HG03442 (cell line): Measurements from ENCODE around the gene KRT16.
A peak's percentile ranks its signal among the peaks of the same experiment; 100 is the strongest.
"Not testable (repeated sequence)": the region's sequence is repeated elsewhere in the genome, so short reads cannot be mapped to it uniquely, and the experiment has no call there.

ENCODE experiments used
- ATAC-seq: cut with Tn5 transposase; IDR thresholded peaks from one replicate; pipeline ENCODE4 v1.9.1; 2021; ENCODE audit warnings: mild to moderate bottlenecking, moderate library complexity; ENCODE audit not compliant: unreplicated experiment

The KRT16 gene

DNA sequence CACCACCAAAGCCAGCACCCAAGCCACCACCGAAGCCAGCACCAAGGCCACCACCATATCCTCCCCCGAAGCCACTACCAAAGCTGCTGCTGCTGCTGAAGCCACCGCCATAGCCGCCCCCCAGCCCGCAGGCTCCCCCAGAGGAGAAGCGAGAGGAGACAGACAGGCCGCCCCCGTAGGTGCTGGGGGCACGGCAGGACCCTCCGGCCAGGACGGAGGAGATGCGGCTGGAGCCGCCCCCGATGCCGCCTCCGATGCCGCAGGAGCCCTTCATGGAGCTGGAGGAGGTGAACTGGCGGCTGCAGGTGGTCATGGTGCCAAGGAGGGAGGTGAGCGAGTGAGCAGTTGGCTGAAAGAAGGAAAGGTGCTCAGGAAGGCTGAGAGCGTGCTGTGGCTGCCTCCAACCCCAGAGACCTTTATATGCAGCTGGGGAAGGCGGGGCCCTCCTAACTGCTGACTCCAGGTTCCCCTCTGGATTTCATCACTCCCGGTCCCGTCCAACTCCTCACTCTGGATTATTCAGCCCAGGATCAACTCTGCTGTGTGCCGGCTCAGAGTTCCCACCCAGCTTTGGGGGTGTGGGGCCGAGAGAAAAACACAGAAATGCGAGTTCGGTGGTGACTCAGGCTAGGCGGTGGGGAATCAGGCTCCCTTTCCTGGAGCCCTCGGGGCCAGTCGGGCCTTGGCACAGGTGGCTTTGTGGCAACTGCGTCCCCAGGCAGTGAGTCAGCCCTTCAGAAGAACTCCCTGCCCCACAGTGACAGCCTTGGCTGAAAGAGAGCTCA is at the start of gene KRT16:
Gene KRT16 (minus strand): TSS at position 392 of the 785 bp plus-strand sequence. CDS start 79 bp downstream, at position 313.
- ATAC-seq, result not testable (repeated sequence)

DNA sequence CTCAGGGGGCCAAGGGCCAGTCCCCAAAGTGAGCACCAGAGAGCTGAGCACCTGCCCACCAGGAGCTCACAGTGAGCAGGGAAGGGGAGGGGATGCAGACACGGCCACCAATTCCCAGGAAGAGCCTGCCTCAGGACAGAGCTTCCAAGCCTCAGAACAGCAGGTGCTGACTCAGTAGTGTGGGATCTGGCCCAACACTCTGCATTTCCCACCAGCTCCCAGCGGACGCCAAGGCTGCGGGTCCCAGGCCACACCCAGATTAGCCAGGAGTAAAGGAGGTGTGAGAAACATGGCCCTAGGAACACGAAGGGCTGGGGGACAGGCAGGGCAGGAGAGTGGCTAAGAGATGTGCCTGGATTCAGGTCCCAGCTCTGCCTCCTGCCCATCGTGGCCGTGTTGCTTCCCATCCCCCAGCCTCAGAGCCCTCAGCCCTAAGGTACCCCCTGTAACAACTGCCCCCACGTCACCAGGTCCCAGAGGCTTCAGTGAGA is 47.7 kb upstream of the KRT16 start:
- no peak for ATAC-seq

DNA sequence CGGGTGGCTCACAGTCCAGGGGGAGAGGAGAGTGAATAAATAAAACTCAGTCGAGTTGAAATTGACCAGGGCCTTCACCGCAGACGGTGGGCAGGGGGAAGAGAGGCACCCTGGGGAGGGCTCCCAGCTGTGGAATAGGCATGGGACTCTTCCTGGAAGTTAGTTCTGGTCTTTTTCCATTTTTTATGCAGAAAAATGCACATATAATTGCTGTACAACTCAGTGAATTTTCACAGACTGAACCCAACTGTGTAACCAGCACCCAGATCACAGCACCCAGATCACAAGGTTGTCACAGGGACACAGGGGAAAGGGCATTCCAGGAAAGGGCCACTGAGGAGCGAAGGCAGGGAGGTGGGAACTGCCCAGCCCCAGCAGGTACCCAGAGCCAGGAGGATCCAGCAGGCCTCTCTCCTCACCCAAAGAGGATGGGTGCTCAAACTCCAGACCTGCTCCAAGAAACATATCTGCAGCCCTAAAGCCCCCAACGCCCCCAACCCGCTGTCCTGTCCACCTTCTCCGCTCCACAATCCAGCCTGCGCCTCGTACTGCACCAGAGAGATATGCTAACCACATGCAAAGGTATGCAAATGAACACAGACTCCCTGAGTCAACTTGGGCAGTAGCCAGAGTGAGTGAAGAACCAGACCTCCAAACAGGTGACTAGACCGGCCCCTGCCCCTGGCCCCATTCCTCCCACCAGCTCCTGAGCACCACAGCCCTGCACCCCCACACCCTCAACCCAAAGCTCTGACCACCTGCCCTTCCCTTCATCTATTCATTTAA is 47.1 kb upstream of the KRT16 start:
- no peak for ATAC-seq

DNA sequence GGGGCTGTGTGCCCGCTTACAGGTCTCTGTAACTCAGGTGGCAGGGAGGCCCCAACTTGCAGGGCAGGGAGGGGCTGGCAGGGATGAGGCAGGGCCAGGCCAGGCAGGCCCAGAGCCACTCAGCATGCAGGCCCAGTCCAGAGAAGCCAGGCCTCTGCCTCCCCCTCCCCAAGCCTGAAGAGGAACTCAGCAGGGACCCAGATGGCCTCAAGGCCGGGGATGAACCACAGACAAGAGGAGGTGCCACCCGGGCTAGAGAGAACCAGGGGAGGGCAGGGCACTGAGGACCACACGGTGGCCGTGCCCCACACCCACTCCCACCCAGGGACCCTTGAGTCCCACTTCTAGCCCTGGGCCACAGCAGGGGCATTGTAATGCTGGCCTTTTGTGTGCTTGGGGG is 46.3 kb upstream of the KRT16 start:
- no peak for ATAC-seq

DNA sequence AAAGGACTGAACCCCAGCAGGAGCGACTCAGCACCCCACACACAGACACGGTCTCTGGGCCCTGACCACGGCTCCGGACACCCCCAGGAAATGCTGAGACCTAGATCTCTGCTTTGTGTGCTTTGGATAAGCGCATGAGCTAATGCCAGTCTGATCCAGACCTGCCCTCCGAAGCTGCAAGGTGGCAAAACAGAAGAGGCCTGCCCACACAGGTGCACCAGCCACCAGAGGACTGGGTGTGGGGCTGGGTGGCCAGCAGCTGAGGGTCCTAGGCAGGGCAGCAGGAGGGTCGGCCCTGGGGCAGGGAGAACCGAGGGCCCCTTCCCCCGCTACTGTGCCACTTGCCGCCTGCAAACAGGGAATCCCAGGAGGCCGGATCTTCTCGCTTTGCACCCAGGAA is 45.4 kb upstream of the KRT16 start:
- no peak for ATAC-seq

DNA sequence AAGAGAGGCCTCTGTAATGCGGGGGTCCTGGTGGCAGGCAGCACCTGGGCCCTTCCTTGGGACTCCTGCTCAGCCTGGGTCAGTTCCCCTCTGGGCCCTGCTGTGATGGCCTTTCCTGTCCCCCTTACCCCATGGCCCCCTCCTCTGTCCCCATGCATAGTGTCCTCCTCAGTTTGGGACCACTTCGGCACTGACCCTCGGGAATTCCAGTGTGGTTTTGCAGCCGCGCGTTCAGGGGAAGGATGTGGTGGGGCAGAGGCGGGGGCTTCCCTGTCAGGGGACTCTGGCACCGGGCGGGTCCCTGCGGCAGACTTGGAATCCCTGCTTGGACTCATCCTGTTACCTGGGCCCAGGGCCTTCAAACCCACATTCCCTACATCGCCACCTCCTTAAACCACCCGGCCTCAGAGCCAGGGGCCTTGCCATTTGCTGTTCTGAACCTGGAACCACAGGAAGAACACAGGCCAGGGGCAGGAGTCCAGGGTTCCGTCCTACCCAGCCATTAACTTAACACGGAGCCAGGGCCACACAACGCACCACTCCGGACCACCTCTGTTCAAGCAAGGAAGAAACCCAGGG is 44.7 kb upstream of the KRT16 start:
- no peak for ATAC-seq

DNA sequence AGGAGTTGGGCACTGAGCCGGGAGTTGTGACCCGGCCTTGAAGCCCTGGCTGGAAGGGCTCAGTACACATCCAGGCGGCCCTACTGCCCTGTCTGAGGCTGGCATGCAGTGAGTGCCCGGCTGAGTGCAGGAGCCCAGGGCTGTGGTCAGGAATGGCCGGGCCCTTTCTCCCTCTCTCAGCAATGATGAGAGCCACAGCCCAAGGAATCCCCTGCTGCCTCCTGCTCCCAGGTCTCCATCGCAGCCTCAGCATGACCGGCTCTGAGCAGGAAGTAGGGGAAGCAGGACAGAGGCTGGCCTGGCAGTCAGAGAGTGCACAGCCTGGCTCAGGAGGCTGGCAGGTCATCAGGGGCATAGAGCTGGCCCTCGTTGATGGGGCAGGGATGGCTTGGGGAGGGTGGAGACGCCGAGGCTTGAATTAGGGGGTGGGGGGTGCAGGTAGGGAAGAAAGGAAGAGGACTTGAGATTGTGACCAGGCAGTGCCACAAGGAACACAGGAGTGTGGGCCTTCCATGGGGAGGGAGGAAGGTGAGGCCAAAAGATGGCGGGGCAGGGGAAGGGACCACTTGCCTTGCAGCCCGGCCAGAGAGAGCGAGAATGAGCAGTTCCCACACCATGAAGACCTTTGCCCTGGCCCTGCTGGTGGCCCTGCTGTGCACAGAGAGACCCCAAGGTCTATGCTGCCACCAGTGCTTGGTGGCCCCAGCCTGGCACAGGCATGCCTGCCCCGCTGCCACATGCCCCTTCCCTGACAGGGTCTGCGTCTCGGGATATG is 43.9 kb upstream of the KRT16 start:
- no peak for ATAC-seq

DNA sequence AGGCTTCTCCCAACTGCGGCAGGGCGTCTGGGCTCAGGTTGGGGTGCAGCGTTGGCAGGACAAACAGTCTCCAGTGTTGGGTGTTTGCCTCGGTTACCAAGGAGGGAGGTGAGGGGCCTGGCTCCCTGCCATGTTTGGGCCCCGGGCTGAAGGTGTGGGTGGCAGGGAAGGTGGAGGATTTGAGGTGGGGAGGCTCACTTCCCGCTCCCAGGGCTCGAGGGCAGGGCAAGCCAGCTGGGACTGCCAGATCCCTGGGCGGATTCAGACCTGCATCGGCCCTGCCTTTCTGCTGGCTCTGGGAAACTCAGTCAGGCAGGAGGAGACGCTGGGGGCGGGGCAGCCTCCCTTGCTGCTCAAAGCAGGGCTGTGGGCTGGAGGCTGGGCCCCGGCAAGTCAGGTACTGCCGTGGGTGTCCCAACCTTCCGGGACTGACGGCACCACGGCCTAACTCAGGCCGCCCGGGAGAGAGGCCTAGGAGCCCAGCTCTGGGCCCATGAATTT is 43.1 kb upstream of the KRT16 start:
- no peak for ATAC-seq

DNA sequence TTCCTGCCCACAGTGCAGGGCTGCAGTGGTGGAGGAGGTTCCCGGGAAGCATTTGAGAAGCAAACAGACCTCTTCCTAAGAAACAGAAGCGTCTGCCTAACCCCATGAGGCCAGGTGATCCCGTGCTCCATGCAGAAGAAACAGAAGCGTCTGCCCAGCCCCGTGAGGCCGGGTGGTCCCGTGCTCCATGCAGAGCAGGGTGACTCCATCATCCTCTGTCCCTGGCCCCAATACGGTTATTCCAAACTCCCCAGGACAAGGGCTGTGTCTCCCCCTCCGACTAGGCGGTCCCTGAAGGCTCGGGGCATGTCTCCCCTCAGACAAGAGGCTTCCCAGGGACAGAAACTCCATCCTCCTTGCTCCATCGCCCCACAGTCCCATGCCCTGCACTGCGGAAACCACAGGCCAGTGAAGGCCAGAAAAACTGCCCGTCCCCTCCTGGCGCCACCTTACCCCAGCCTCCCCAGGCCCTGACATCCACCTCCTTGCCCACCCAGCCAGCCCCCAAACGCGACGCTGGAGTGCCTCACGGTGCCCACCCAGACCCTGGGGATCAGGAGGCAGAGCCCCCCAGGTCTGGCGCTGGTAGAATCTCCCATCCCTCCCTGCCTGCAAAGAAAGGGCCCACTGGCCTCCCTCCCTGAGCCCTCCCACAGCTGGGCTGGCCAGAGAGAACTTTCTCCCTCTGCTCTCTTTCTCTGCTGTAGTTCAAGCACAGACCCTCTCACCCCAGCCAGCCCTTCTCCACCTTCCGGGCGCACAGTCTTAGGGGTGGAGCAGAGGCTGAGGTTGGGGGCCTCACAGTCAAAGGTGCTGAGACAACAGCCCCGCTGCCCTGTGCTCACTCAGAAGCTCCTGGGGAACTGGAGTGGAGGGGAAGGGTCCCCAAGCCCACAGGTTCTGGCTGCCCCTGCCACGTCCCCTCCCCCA is 42.4 kb upstream of the KRT16 start:
- no peak for ATAC-seq

DNA sequence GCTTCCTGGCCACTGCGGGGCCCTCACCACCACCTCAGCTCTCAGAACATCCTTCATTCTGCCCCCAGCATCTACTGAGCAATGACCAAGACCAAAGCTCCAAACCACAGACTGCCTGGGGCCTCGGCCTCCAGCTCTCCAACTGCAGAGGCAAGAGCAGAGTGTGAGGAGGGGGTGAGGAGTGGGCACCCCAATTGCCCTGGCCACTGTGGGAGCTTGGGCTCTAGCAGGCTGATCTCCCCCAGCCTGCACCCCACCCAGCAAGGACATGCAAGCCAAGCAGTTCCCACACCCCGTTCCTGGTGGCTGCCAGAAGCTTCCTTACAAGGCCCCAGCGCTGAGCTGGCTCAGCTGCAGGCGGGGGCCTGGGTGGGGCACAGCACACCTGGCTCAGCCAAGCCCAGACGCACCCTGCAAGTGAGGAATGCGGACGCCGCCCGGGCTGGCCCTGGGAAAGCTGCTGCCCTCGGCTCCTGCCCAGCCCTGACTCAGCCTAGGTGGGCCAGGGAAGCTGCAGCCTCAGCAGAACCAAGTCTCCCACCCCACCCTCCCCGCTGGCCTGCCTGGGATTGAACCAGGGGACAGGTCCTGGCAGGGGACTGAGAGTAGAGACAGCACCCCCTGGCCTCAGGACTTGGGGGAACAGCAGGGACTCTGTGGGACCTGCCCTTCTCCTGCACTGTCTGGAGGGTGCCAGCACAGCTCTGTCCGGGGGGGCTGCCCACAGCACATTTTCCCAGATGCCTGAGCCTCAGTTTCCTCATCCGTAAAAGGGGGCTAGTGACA is 41.5 kb upstream of the KRT16 start:
- ATAC-seq, result no peak

DNA sequence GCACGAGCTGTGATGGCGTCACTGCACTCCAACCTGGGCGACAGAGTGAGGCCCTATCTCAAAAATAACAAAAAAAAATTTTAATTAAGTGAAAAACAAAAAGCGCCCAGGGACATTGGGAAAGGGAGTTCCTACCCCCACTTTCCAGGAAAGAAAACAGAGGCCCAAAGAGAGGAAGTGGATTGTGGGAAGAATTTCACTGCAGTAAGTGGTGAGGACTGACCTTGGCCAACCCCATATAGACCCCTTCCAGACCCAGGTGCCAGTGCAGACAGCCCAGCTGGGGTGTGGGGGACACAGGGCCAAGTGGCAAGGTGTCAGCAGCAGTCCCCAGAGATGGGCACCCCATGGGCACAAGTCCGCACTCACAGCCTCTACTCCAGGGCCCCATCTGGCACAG is 40.9 kb upstream of the KRT16 start:
- ATAC-seq, result no peak

DNA sequence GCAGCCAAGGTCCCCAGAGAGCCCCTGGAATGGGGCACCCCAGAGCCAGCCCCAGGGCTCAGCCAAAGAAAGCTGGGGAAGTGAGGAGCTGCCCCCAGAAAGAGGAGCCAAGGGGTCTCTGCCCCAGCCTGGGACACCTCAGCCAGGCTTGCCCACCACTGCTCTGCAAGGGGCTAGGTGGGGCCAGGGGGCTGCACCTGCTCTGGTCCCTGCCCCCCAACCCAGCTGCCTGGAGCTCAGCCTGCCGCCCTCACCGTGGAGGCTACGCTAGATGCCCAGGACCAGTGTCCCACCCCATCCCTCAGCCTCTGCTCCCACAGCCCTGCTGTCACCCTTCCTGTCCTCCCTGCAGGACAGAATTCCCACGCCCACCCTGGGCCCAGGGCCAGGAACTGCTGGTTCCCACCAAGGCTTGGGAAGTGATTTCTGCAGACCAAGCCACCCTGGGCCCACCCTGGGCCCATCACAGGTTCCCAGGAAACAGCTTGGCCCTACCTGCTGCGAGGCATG is 39.9 kb upstream of the KRT16 start:
- no peak for ATAC-seq

DNA sequence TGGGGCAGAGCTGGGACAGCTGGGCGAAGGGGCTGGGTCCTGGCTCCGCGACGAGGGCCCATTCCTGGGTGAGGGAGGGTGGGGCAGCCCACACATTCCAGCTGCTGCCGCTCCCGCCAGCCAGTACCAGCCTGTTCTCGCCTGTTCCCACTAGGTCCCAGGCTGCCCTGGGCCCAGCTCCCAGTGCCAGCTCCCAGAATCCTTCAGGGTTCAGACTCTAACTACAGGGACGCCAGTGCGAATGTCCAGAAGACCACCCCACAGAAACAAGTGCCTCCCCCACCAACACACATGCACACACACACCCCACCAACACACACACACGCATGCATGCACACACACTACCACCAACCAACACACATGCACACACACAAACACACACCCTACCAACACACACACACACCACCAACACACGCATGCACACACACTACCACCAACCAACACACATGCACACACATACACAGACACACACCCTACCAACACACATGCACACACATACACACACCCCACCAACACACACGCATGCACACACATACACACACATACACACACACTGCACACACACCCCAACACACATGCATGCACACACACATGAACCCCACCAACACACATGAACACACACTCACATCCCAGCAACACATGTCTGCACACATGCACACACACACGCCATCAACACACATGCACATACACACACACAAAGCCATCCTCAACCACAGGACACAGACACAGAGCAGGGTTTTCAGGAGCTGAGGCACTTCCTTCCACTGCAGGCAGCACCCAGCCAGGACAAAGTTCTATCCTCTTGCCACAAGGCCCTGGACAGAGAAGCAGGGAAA is 39.3 kb upstream of the KRT16 start:
- no peak for ATAC-seq

DNA sequence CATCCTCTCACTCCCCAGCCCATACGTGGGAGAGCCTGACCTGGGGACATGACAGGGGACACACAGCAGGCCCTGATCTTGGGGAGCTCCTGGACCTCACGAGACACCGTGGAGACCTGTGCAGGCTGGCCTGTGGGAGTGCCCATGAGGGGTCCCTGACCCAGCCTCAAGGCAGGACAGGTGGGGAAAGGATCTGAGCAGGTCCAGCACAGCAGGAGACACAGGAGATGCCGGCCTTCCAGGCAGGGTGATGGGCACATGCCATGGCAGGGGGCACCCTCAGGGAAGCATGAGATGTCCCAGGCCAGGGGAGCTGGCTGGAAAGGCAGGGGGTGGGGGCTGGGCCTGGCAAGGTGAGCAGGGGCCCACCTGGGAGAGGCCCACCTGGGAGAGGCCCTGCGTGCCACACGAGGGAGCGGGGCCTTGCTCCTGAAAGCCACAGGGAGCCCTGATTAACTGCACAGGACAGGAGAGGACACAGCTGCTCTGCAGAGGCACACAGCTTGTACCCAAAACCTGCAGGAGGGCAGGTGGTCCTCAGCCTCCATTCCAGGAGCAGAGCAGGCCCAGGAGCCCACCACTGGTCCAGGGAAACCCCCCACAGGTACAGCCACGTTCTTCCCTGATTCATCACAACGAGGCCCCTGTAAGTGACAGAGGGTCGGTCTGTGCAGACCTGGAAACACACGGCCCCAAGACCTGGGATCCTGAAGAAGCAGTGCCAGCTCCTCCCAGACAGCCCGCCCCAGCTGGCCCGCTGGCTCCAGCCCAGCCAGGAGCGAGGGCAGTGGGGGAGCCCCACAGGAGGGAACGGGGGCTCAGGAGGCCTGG is 38.4 kb upstream of the KRT16 start:
- no peak for ATAC-seq

DNA sequence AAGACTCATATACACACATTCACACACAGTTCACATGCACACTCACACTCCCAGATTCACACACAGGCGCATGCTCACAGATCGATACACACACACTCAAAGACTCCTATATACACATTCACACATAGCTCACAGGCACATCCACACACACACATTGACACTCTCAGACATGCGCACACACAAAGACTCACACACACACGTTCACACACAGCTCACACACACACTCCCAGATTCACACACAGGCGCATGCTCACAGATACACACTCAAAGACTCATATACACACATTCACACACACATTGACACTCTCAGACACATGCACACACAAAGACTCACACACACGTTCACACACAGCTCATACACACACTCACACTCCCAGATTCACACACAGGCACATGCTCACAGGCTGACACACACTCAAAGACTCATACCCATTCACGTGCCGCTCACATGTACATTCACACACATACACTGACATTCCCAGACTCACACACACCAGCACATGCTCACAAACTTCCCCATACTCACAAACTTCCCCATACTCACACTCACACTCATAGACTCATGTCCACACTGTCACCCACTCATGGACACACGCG is 37.5 kb upstream of the KRT16 start:
- no peak for ATAC-seq

DNA sequence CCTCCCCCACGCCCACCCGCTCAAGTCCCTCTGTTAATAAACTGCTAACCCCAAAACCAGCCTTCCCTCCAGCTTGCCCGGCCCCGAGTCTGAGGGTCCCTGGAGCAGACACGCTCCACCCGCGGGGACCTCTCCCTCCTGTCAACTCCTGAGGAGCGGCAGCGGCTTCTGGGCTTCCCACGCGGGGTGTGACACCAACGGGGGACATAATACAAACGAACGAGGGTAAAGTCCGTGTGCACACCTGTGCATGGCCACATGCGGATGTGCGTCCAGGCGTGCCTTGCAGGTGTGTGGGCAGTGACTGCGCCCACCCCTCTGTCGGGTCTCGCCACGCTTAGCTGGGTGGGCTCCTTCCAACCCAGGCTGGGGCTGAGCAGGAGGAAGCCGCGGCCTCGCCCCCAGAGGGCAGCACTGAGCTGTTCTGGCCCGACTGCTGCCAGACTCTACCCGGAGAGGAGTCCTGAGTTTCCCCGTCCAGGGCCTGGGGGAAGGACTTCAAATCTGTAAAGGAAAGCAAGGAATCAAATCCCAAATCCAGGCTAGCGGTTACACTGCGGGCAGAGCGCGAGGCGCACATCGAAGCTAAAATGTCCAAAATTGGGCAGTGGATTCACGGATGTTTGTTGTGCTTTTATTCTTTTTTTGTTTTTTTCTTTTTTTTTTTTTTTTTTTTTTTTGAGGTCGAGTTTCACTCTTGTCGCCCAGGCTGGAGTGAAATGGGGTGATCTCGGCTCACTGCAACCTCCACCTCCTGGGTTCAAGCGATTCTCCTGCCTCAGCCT is 36.0 kb upstream of the KRT16 start:
- ATAC-seq, result peak; percentile 63
